ENCODE data around the gene GINS2. TPM values are rescaled to one million over a fixed set of nuclear protein-coding genes. Genes with fewer than 3 reads are reported as not detected.

GINS2 gene
- total and polyA plus RNA-seq, 11 donors = 0.15 to 4.2 (median 0.53) TPM; not detected in 1

DNA sequence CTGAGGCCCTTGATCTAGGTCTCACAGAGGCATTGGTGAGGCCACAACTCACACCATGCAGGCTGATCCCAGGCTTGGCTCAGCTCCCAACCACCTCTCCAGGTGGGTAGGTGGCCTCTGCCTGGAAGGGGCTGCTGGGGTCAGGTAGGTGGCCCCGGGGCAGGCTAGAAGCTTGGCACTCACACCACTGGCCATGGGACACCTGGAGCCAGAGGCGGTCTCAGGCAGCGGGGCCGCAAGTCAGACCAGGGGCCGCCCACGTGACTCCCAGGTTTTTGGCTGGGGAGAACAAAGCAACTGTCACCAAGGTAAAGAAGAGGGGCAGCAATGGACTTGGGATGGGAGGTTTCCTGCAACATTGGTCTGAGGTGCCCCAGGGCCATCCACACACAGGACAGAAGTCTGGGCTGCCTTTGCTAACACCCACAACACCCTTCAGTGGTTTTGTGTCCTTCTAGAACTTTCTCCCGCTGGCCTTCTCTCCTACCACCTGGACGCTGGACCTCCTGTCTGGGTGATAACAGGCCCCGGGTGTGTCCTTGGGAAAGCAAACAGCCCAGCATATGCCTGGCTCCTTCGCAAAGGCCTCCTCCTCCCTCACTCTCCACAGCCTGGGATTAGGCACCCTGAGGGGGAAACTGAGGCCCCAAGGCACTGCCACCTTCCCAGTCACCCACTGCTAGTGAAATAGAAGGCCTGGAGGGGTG, 45.7 kb upstream of the GINS2 start:
- WGBS, 4 donors = 80 to 86% (median 82%) methylated on average over 9 to 10 of the region's 10 CpGs
- Histone ChIP-seq H3K9me3 (no peaks in the 10 kb centered on the region), H3K36me3 (no peaks in the 10 kb centered on the region), H3K27ac (no peak overlapping the region), H3K4me1 (peaks cover 0 to 23% (median 0%) of the 10 kb centered on the region in 12 donors), H3K27me3 (no peaks in the 10 kb centered on the region), H3K4me3 (no peak overlapping the region)
- intact Hi-C loops (cut with DNase I) = no loop called here
- DNase-seq (no peak), ATAC-seq (no peak)
- TF ChIP-seq POLR2A (IDR thresholded peaks at IDR 0.05) (no peak), CTCF (IDR thresholded peaks at IDR 0.05) (no peak)

- Histone ChIP-seq H3K27me3 (no peaks in the 10 kb centered on the region), H3K9me3 (no peaks in the 10 kb centered on the region), H3K4me3 (no peak overlapping the region), H3K4me1 (peaks cover 0 to 26% (median 0%) of the 10 kb centered on the region in 12 donors), H3K36me3 (no peaks in the 10 kb centered on the region), H3K27ac (peak overlapping the region in 1 of 12 donors; percentile 25)
- no peak for DNase-seq
- TF ChIP-seq POLR2A (IDR thresholded peaks at IDR 0.05) = no peak
- TF ChIP-seq CTCF (IDR thresholded peaks at IDR 0.05) = no peak
- intact Hi-C loops (cut with DNase I) = no loop called here
- no peak for ATAC-seq
- 38 to 66% (median 54%) methylated on average over 10 to 11 of the region's 11 CpGs for WGBS, 4 donors
These were observed 45.1 kb upstream of the GINS2 start for GRCh38 chr16:85733839-85734170.

- peaks cover 0 to 26% (median 0%) of the 10 kb centered on the region in 12 donors for H3K4me1 ChIP-seq
- intact Hi-C loops (cut with DNase I) = no loop called here
- ATAC-seq (no peak), DNase-seq (no peak)
- H3K27ac ChIP-seq = peak overlapping the region in 1 of 12 donors; percentile 25
- TF ChIP-seq POLR2A (IDR thresholded peaks at IDR 0.05) (no peak), CTCF (IDR thresholded peaks at IDR 0.05) (no peak)
- H3K9me3 ChIP-seq = no peaks in the 10 kb centered on the region
- H3K4me3 ChIP-seq = no peak overlapping the region
- 59 to 71% (median 67%) methylated on average over 13 of the region's 13 CpGs for WGBS, 4 donors
- H3K27me3 ChIP-seq = no peaks in the 10 kb centered on the region
- H3K36me3 ChIP-seq = no peaks in the 10 kb centered on the region
These were observed 44.5 kb upstream of the GINS2 start for GRCh38 chr16:85733155-85733838.

DNA sequence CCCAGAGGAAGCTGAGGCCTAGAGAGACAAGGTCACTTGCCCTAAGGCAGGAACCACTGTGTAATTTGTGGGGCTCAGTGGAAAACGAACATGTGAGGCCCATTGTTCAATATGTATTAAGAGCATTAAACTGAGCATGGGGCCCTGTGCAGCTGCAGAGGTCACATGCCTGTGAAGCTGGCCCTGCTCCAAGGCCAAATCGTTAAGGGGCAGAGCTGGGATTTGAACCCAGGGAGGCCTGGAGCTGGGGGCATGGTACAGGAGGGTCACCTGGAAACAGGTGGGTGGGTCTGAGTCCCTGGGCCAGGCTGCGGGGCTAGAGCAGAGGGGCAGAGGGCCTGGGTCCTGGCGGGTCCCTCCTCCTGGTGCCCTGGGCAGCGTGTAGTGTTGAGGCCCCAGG, 42.4 kb upstream of the GINS2 start:
- H3K4me3 ChIP-seq = no peak overlapping the region
- no peaks in the 10 kb centered on the region for H3K9me3 ChIP-seq
- no peaks in the 10 kb centered on the region for H3K36me3 ChIP-seq
- DNase-seq = no peak
- H3K27me3 ChIP-seq = no peaks in the 10 kb centered on the region
- TF ChIP-seq POLR2A (IDR thresholded peaks at IDR 0.05) (no peak), CTCF (IDR thresholded peaks at IDR 0.05) (no peak)
- H3K27ac ChIP-seq = no peak overlapping the region
- peaks cover 0 to 26% (median 0%) of the 10 kb centered on the region in 12 donors for H3K4me1 ChIP-seq
- intact Hi-C loops (cut with DNase I) = no loop called here
- ATAC-seq = no peak
- 73 to 89% (median 78%) methylated on average over 4 to 5 of the region's 5 CpGs for WGBS, 4 donors
